Activated CD4-positive, alpha-beta T cell treated with anti-CD3 and anti-CD28 coated beads, Interleukin-2, amount 50 U/mL, for 1 hour (primary cell): ENCODE results near the gene ZBTB46.

Experiments used
- DNase-seq: peaks from one replicate; pipeline ENCODE4 v3.0.0-alpha.2; 2020

Gene ZBTB46

DNA sequence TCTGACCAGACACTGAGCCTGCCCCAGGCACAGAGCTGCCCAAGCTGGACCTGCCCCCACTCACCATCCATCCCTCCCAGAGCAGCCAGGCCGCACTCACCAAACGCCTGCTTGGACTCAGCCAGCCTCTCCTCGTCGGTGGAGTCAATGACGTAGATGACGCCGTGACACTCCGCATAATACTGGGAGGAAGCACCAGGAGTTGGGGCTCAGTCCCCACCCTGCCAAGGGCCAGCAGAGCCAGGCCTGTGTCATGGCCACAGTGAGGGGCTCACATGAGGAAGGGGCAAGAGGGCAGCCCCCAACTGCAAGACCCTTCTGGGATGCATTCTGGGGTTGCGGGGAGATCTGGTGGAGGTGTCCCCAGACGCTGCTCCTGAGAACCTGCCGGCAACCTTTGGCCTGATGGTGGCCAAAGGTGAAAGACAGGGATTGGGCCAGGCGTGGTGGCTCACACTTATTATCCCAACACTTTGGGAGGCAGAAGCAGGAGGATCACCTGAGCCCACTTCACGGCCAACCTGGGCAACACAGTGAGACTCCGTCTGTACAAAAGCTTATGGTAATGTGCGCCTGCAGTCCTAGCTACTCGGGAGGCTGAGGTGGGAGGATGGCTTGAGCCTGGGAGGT is 128.9 kb downstream of the ZBTB46 start:
- DNase-seq: no peak

DNA sequence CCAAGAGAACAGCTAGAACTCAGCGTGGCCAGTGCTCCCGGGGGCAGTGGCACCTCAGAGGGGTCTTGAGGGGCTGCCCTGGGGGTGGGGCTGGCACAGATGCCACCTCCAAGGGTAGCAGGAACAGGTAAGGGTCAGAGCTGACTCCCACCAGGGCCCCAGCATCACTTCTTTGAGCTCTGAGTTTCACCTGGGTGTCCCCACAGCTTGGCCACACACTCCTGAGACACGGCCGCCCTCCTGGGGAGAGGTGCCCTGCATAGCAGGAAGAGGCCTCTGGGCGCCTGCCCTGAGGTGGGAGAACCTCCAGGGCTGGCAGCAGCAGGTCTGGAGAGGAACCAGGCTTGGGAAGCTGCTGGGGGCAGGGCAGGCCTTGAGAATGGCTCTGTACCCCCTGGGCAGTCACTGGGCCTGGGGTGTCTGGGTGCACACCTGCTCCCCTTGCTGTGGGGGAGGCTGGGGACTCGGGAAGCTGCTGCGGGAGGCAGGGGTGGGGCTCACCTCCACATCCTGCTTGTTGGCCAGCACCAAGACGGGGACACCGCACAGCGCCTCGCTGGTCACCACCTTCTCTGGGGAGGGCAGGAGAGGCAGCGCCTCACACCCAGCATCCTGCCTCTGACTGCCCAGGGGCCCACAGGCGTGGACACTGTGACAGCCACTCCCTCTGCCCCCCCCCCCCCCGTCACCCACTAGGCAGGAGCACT is 129.6 kb downstream of the ZBTB46 start:
- no peak for DNase-seq

DNA sequence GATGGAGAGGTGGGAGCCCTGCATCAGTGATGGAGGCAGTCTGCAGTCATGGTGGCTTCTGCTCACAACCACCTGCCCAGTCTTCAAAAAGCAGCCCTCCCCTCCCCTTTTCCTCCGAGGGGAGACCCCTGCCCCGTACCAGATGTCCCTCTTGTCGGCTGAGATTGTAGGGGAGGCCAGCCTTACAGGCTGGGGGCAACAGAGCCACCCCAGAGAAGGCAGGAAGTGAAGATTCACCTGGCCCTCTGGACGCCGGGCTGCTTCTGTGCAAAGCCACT is 130.1 kb downstream of the ZBTB46 start:
- DNase-seq: no peak

DNA sequence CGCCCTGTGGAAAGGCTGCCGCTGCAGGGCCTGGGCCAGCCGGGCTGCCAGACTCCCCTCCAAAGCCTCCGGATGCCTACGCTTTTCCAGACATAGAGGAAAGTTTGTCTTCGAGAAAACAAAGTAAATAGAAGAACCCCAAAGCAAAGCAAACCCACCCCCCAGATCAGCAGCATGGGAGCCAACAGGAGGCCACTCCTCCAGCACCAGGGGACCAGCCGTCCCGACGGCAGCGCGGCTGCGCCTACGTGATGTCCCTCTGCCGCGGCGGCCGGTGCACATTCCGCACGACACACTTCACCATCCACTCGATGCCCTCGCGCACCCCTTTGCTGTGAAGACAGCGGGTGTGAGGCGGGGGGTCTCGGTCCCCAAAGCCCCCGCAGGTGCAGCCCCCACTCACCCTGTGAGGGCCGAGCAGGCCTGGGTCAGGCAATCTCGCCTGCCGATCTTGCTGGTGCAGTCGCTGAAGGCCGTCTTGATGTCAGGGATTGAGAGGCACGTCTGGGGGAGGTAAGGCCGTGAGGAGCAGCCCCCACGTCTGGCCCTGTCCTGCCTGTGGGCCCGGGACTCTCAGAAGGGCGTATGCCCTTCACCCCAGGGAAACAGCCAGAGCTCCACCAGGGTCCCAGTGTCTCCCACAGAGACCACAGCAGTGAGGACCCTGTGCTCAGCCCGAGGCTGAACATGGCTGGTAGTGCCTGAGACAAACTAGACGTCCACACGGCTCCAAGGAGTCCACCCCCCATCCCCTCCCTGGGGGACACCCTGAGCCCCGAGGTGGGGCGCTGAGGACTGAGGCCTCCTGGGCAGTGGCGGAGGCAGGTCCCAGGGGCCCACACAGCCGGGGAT is 130.6 kb downstream of the ZBTB46 start:
- no peak for DNase-seq

DNA sequence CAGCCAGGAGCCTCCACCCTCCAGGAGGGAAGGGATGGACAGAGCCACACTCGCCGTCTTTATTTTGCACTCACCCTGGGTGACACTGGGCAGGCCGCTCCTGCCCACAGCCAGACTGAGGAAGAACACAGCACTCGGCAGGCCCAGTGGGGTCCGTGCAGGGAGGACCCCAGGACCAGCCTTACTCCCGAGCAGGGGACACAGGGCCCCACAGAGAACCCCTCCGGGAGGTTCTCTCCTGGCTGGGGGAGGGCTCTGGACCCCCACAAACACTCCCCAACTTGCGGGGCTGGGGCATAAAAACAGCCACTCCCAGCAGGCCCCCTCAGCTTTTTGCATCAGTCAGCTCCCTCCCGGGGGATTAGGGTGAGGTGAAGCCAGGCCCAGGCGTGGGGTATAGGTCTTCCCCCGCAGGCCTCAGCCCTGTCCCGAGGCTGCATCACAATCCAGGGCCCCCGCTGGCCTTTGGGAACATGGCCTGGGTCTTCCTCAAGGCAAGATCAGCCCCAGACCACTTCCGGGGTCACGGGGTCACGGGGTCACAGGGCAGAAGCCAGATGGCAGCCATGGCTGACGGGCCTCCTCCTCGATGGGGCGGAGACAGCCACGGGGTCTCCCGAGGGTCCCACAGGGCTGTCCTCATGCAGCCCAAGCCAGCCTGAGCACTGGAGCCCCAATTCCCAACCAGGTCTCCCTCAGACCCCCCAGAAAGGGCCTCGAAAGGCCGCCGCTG is 131.4 kb downstream of the ZBTB46 start:
- no peak for DNase-seq

DNA sequence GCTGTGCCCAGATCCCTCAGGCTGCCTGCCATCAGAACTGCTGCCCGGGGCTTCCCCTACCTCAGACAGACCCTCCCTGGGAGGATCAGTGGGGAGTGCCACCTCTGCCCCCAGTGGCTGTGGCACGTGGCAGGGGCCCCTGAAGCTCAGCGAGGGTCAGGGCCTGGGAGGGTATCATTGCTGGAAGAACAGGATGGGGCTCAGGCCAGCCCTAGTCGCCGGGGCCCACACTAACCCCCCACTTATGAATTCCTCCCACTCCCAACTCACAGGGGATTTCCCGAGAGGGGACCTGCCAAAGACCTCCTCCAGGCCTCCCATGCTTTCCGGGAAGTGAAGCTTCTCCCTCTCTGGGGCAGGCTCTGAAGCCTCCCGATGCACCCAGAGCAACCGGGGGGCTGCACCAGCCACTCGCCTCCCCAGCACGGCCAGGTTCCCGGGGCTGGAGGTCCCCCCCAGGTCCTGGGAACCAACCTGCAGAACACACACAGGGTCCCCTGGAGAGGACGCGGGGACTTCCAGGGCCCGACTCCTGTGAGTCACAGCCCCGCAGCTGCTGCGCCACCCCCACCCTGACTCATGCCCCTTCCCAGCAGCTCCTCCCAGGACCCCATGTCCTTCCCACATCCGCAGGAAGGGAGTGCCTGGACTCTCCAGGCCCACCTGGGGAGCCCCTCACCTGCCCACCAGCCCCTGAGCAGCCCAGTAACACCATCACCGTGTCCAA is 132.2 kb downstream of the ZBTB46 start:
- DNase-seq: no peak

DNA sequence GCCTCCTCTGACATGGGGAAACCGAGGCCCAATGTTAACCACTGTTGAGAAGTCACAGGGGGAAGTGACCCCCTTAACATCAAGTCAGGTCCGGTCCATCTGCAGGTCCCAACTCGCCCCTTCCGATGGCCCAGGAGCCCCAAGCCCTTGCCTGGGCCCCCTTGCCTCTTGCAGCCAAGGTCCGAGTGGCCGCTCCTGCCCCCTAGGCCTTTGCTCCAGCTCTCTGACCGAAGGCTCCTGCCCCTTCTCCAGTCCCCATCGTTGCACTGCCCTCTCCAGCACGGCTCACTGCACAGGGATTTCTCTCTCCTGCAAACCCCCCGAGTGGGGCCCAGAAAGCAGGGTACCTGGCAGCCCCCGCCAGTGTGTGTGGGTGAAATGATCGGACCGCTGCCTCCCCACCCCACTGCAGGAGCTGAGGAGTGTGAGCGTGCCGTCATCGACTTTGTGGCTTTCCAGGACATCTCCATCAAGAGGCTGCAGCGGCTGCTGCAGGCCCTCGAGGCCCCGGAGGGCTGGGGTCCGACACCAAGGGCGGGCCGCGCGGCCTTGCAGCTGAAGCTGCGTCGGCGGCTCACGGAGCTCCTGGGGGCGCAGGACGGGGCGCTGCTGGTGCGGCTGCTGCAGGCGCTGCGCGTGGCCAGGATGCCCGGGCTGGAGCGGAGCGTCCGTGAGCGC is 133.1 kb downstream of the ZBTB46 start:
- no peak for DNase-seq

DNA sequence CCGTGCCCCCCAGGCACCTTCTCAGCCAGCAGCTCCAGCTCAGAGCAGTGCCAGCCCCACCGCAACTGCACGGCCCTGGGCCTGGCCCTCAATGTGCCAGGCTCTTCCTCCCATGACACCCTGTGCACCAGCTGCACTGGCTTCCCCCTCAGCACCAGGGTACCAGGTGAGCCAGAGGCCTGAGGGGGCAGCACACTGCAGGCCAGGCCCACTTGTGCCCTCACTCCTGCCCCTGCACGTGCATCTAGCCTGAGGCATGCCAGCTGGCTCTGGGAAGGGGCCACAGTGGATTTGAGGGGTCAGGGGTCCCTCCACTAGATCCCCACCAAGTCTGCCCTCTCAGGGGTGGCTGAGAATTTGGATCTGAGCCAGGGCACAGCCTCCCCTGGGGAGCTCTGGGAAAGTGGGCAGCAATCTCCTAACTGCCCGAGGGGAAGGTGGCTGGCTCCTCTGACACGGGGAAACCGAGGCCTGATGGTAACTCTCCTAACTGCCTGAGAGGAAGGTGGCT is 133.7 kb downstream of the ZBTB46 start:
- DNase-seq: no peak

DNA sequence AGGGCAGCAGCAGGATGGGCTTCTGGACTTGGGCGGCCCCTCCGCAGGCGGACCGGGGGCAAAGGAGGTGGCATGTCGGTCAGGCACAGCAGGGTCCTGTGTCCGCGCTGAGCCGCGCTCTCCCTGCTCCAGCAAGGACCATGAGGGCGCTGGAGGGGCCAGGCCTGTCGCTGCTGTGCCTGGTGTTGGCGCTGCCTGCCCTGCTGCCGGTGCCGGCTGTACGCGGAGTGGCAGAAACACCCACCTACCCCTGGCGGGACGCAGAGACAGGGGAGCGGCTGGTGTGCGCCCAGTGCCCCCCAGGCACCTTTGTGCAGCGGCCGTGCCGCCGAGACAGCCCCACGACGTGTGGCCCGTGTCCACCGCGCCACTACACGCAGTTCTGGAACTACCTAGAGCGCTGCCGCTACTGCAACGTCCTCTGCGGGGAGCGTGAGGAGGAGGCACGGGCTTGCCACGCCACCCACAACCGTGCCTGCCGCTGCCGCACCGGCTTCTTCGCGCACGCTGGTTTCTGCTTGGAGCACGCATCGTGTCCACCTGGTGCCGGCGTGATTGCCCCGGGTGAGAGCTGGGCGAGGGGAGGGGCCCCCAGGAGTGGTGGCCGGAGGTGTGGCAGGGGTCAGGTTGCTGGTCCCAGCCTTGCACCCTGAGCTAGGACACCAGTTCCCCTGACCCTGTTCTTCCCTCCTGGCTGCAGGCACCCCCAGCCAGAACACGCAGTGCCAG is 134.3 kb downstream of the ZBTB46 start, which contains the start of gene TNFRSF6B:
Gene TNFRSF6B (plus strand): TSS at position 25 of the 729 bp plus-strand sequence. CDS start 116 bp downstream, at position 141.
- peak; percentile 20 for DNase-seq

DNA sequence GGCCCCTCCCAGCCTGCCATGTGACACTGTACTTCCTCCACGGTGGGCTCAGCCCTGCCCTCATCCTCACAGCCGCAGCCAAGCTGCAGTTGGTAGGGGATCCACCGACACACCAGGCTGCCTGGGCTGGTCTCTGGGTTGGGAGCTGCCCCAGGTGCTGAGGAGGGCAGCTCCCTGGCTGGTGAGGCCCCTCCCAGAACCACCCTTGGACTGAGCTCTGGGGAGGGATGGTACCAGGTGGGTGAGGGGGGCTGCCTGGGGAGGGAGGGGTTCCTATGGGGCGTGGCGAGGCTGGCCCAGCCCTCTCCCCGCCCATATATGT is 134.8 kb downstream of the ZBTB46 start:
- DNase-seq: no peak

DNA sequence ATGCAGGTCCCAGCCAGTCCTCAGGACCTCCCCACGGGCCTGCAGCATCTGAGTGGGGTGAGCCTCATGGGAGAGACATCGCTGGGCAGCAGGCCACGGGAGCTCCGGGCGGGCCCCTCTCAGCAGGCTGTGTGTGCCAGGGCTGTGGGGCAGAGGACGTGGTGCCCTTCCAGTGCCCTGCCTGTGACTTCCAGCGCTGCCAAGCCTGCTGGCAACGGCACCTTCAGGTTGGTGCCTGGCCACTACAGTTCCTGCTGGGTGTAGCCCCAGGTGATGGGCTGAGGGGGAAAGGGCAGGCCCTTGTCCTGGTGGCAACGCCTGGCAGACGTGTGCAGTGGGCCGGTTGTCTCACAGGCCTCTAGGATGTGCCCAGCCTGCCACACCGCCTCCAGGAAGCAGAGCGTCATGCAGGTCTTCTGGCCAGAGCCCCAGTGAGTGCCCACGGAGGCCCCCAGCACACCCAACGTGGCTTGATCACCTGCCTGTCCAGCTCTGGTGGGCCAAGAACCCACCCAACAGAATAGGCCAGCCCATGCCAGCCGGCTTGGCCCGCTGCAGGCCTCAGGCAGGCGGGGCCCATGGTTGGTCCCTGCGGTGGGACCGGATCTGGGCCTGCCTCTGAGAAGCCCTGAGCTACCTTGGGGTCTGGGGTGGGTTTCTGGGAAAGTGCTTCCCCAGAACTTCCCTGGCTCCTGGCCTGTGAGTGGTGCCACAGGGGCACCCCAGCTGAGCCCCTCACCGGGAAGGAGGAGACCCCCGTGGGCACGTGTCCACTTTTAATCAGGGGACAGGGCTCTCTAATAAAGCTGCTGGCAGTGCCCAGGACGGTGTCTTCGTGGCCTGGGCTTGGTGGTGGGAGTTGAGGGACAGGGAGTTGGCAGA is 135.4 kb downstream of the ZBTB46 start:
- DNase-seq: no peak

DNA sequence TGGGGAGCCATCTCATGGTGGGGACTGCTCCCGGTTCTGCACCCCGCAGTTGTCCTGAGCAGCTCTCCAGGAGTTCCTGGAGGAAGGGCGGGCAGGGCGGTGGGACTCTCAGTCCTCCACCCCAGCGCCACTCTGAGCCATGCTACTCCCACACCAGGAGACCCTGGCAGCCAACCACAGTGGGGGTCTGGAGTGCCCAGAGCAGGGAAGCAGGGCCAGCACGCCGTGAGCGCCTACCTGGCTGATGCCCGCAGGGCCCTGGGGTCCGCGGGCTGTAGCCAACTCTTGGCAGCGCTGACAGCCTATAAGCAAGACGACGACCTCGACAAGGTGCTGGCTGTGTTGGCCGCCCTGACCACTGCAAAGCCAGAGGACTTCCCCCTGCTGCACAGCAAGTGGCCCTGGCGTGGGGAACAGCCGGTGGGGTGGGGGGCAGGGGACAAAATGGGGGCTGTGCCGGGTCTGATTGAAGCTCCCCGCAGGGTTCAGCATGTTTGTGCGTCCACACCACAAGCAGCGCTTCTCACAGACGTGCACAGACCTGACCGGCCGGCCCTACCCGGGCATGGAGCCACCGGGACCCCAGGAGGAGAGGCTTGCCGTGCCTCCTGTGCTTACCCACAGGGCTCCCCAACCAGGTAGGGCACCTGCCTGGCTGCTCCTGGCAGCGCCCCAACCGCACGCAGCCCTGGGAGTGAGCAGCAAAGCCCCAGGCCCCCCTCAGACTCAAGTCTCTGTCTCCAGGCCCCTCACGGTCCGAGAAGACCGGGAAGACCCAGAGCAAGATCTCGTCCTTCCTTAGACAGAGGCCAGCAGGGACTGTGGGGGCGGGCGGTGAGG is 136.3 kb downstream of the ZBTB46 start:
- no peak for DNase-seq

DNA sequence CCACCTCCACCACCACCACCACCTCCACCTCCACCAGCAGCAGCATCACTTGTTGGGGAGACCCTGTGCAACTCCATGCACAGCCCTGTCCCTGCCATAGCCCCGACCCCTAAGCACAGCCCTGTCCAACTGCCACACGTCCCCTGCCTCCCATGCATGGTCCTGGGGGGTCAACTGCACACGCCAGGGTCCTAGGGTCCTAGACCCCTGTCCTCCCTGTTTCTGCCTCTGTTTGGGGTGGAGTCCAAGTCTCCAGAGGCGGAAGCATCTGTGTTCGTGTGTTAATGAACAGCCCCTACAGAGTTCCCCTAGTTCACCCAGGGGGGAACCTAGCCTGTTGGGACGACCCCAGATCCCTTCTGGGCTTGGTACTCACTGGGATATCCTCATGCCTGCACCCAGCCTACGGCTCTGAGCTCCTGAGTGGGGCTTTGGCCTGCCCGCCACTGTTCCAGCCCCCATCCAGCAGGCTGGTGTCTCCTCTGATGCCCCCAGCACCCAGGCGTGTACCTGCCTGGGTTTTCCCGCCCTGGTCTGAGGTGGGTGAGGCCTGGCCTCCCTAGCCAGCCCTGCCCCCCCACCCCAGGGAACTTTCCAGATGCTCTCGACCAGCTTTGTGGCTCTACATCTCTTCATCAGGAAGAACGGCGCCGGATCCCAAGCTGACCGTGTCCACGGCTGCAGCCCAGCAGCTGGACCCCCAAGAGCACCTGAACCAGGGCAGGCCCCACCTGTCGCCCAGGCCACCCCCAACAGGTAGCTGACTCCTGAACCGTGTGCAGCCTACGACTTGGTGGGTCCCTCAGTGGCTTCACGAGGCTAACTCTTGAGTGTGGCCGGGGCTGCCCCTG is 137.1 kb downstream of the ZBTB46 start:
- no peak for DNase-seq
